ENCODE data around the gene MARCHF7.
"Not testable (repeated sequence)": the region's sequence is repeated elsewhere in the genome, so short reads cannot be mapped to it uniquely, and the experiment has no call there.

The MARCHF7 gene, protein sequence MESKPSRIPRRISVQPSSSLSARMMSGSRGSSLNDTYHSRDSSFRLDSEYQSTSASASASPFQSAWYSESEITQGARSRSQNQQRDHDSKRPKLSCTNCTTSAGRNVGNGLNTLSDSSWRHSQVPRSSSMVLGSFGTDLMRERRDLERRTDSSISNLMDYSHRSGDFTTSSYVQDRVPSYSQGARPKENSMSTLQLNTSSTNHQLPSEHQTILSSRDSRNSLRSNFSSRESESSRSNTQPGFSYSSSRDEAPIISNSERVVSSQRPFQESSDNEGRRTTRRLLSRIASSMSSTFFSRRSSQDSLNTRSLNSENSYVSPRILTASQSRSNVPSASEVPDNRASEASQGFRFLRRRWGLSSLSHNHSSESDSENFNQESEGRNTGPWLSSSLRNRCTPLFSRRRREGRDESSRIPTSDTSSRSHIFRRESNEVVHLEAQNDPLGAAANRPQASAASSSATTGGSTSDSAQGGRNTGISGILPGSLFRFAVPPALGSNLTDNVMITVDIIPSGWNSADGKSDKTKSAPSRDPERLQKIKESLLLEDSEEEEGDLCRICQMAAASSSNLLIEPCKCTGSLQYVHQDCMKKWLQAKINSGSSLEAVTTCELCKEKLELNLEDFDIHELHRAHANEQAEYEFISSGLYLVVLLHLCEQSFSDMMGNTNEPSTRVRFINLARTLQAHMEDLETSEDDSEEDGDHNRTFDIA

GRCh38 chr2:159712143-159712928 lies at the start of gene MARCHF7:
Gene MARCHF7, plus strand, starts transcription at chr2:159712506. Its CDS starts 16,517 bp downstream, at chr2:159729023.
- DNase-seq (ENCODE audit: low spot score) = peak; percentile 97

DNA sequence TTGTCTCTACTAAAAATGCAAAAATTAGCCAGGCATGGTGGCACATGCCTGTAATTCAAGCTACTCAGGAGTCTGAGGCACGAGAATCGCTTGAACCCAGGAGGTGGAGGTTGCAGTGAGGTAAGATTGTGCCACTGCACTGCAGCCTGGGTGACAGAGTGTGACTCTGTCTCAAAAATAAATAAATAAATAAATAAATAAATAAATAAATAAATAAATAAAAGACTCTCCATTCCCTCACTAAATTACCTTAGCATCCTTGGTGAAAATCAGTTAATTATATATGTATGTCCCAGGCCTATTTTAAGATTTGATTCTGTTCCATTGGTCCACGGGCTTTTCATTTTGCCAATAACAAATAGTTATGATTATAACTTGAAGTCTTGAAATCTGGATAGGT lies 44.9 kb upstream of the MARCHF7 start:
- DNase-seq (ENCODE audit: low spot score) = not testable (repeated sequence)

- no peak for DNase-seq (ENCODE audit: low spot score)
Measured at GRCh38 chr2:159671047-159671446, 41.3 kb upstream of the MARCHF7 start.

GRCh38 chr2:159677654-159678053 lies 34.7 kb upstream of the MARCHF7 start:
- peak; percentile 12 for DNase-seq (ENCODE audit: low spot score)

DNA sequence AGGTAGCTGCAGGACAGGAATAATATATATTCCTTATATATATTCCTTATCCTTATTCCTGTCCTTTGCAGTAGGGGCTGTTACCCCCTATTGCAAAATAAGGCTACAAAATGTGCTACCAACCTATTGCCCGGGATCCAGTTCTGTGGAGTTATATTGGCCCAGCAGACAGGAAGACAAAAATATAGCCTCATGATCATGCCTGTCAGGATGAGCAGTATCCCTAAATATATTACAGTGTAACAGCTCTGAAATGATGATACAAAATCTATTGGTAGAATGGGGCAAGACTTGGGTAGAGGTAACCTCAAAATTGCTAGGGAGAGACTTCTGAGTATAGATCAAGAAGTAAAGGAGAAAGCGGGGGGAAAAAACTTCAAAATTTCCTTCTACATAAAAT lies 31.6 kb upstream of the MARCHF7 start:
- DNase-seq (ENCODE audit: low spot score) = no peak

- no peak for DNase-seq (ENCODE audit: low spot score)
Measured at GRCh38 chr2:159683817-159684216, 28.5 kb upstream of the MARCHF7 start.

- no peak for DNase-seq (ENCODE audit: low spot score)
Measured at GRCh38 chr2:159684796-159685195, 27.5 kb upstream of the MARCHF7 start.

DNA sequence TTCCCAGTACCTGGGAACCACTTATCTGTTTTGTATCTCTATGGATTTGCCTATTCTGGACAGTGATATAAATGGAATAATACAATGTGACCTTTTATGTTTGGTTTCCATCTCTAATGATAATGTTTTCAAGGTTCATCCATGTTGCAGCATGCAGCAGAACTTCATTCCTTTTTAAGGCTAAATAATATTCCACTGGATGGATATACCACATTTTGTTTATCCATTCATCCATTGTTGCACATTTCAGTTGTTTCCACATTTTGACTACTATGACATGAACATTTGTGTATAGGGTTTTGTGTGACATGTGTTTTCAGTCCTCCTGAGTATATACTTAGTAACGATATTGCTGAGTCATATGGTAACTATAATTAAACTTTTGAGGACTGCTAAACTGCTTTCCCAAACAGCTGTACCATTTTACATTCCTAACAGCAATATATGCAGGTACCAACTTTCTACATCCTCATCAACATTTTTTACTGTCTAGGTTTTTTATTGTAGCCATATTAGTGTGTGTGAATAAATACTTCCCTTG lies 17.7 kb upstream of the MARCHF7 start:
- no peak for DNase-seq (ENCODE audit: low spot score)

GRCh38 chr2:159695795-159696448 lies 16.4 kb upstream of the MARCHF7 start:
- no peak for DNase-seq (ENCODE audit: low spot score)

DNA sequence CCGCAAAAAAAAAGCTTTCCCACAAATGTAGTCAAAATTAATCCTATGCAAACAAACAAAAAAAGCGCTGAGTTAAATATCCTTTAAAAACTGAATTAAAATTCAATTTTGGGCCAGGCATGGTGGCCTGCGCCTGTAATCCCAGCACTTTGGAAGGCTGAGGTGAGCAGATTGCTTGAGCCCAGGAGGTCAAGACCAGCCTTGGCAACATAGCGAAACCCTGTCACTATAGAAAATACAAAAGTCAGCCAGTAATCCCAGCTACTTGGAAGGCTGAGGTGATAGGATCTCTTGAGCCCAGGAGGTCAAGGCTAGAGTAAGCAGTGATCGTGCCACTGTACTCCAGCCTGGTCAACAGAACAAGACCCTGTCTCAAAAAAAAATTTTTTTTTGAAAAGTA lies 8.8 kb upstream of the MARCHF7 start:
- DNase-seq (ENCODE audit: low spot score) = no peak

DNA sequence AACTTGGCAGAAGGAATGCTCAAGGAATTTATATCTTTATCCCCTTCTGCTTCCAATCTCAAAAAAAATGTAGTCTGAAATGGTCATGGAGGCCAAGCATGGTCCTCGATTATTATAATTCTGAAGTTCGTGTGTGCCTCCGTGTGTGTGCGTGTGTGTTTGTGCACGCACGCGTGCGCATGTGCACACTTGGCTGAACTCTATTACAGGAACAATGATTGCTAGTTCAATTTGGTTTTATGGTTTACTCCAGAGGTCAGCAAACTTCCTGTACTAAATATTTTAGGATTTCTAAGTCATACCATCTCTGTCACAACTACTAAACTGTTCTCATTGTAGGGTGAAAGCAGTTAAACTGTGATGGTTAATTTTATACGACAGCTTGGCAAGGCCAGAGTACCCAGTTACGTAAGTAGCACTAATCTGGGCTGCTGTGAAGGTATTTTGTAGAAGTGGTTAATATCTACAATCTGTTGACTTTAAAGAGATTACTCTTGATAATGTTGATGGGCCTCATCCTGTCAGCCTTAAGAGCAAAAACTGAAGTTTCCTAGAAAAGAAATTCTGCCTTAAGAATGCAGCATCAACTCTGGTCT lies 5.8 kb upstream of the MARCHF7 start:
- no peak for DNase-seq (ENCODE audit: low spot score)

DNA sequence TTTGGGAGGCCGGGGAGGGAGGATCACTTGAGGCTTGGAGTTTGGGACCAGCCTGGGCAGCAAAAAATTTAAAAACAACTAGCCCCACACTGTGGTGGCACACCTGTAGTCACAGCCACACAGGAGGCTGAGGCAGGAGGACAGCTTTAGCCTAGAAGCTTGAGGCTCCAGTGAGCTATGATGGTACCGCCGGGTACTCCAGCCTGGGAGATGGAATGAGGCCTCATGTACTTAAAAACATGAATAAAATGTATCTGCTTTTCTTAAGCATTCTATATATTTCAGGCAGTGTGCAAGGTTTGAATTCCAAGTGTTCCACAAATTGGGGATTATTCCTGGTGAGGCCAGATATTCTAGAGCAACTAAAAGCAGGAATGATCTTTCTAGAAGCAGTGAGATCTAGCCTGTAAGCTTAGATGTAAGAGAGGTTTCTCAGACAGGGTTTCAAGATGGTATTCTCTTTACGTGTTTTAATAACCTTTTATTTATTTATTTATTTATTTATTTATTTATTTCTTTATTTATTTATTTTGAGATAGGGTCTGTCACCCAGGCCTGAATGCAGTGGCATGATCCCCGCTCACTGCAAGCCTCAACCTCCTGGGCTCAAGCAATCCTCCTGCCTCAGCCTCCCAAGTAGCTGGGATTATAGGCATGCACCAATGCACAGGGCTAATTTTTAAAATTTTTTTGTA lies 4.1 kb upstream of the MARCHF7 start:
- no peak for DNase-seq (ENCODE audit: low spot score)

GRCh38 chr2:159710601-159711180 lies 1.6 kb upstream of the MARCHF7 start:
- DNase-seq (ENCODE audit: low spot score) = no peak

DNA sequence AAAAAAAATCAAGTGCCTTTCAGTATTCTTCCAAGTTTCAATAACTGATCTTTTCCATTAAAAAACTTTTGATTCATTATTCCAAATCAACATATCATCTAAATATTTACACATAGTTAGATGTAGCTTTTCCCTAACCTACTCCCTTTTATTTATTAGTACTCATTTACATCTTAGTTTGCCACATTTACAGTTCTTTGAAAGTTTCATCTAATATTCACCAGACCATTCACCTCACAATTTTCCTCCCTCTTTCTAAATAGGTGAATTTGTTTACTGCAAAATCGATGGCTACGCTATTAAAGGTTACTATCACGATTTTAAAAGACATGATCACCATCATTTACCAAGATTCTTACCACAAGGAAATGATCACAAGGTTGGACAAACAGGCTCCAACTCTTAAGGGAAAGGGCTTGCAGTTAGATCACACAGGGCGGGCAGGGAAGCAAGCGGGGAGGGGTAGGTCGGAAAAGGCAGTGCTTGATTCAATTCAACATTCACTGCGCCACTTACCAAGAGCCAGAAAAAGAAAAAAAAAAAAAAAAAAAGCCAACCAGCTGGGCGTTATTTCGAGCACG lies 654 bp upstream of the MARCHF7 start:
- no peak for DNase-seq (ENCODE audit: low spot score)

GRCh38 chr2:159712929-159713420 lies 669 bp downstream of the MARCHF7 start:
- peak; percentile 61 for DNase-seq (ENCODE audit: low spot score)

DNA sequence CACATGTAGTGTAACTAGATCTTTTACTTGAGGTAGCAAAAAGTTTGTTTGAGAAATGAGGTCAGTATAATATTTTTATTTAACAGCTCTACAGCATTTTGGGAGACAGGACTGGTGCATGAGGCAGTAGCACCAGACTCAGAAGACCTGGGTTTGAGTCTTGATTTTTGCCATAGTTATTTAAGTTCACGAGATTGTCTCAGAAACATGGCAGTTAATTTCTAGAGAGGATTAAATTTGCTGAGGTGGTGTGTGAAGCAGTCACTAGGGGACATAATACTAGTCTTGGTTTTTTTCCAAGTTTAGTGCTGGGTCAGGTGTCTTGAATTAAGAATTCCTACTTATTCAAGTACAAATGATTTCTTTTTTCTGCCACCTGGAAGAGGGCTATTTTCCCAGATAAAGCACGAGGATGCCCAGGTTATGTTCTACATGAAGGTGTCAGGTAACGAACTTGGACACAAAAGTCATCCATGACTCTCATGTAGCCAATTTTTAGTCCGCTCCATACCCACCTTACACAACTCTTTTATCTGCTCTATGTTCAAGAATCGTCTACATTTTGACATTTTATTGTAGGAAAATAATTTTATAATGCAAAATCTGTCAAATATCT lies 1.4 kb downstream of the MARCHF7 start:
- peak; percentile 54 for DNase-seq (ENCODE audit: low spot score)

DNA sequence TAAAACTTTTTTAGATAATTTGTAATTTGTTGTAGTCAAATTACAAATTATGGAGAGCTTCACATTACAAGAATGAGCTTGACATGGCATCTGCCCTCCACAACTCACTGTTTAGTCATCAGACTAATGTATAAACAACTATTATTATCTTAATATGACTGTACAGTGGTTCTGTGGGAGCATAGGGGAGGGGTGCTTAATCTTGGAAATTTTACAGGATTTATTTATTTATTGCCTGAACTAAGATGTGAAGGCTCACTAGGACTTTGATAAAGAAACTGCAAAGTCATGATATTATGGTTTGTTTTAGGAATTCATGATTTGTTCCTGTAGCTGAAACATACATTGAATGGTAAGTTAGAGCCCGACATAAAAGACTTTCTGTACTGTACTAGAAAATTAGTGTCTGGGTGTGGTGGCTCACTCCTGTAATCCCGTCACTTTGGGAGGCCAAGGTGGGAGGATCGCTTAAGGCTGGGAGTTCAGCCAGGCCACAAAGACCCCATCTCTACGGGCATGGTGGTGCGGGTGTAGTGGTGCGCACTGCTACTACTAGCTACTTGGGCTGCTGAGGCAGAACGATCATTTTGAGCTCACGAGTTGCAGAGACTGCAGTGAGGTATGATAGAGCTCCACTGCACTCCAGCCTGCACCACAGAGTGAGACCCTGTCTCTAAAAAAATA lies 2.1 kb downstream of the MARCHF7 start:
- DNase-seq (ENCODE audit: low spot score) = no peak

- DNase-seq (ENCODE audit: low spot score) = no peak
Measured at GRCh38 chr2:159715451-159715850, 3.1 kb downstream of the MARCHF7 start.

DNA sequence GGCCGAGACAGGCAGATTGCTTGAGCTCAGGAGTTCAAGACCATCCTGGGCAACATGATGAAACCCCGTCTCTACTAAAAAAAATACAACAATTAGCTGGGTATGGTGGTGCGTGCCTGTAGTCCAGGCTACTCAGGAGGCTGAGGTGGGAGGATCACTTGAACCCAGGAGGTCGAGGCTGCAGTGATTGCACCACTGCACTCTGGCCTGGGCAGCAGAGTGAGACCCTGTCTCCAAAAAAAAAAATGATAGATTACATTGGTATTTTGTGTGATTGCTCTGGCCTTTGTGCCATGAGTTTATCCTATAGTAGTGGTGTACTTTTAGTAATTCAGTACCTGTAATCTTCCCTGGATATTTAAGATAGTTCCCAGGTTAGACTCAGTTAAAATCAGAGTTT lies 4.1 kb downstream of the MARCHF7 start:
- DNase-seq (ENCODE audit: low spot score) = not testable (repeated sequence)

Data from NAMALWA (cell line).